Measurements from ENCODE around the gene NAA35.

Gene NAA35

DNA sequence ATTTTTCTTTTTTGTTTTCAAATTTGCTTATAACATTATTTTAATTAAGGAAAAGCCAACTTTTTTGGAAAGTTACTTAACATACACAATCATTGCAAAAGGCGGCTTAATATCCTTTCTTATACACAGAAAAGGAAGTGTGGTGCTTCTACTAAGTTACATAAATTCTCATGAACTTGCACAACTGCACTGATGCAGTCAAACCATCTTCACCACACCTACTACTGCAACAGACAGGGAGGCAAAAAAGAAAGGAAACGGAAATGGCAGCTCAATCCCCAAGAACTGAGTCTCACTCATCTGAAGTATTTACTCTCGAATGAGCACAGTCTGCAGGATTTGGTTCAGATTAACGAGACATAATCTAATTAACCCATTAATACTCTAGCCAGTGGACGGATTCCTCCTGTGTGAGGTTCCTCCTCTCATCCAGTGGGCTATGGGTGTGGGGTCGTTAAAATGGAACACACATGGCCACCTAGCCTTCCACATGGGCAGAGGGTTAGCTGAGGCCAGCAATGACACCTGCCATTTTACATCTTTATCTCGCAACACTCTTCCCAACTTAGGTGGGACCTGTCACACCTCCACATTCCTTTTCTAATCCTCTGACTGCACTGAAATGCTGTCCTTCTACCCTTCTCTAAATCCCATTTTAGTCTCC is 128.4 kb downstream of the NAA35 start:
- FAIRE-seq: no peak
